GM10847 (cell line): Measurements from ENCODE around the gene UBE2E2.

ENCODE experiments used
- POLR2A ChIP-seq: IDR thresholded peaks from 2 replicates; pipeline ENCODE4 v1.6.1; 2011; ENCODE audit not compliant: insufficient read length; ENCODE audit errors: extremely low read depth

The UBE2E2 gene

DNA sequence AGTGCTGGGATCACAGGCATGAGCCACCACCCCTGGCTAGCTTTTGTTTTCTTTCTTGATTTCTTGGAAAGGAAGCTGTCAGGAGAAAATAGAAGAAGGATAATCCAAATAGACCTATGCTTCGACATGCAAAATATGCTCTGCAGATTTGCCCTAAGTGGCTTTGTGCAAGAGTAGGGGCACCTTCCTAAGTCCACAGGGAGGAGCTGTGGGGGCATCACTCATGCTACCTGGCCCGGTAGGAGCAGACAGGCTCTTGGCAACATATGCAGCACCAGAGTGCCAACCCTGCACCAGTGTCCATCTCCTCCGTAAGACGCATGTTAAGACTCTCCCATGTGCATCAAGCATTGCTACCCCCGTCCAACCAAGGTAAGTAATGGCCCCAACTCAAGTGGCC, 411.9 kb downstream of the UBE2E2 start:
- TF ChIP-seq POLR2A = no peak

GRCh38 chr3:23619705-23620637, 416.8 kb downstream of the UBE2E2 start:
- TF ChIP-seq POLR2A = no peak

DNA sequence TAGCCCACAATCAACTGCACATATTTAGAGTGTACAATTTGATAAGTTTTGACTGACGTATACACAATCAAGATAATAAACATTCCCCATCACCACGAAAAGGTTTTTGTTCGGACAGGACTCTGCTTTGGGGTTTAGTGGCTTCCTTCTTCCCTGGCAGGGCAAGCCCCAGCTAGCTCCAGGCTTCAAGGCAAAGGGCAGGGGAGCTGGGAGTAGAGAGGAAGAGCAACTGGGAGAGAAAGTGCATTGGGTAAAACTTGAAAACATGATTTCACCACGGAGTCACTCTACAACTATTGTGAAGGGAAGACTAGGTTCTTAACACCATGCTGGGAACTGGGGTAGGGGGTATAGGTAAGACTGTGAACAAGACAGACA, 417.5 kb downstream of the UBE2E2 start:
- TF ChIP-seq POLR2A = no peak

DNA sequence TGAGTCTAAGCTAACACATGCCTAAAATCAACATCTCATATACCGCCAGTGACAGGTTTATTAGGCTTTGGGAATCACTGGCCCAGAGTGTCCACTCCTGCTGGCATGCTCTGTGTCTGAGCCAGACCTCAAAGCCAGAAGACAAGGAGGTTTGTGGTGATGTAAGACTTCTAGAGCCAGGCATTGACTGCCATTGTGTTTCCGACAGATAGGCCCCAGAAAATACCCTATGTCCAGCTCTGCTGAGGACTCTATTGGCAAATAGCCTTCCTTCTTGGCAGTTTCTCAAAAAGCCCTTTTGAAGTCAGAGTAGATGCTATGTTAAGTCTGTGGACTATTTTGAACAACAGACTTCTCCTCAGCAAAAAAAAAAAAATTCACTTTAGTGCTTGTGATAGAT, 420.7 kb downstream of the UBE2E2 start:
- no peak for TF ChIP-seq POLR2A

DNA sequence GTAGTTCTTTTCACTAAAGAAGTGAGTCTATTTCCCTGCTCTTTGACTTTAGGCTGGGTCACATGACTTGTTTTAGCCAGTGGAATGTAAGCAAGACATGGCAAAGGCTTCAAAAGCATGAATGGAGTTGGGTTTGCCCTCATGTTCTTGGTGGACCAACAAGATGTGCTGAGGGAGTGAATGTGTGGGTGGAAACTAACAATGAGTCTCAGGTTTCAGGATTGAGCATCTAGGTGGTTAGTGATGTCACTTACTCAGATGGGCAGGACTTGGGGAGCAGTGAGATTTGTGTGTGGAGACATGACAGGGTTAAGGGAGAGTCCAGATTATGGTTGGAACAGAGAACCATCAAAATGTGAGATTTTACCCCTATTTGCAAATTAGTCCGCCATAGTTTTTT, 421.2 kb downstream of the UBE2E2 start:
- no peak for TF ChIP-seq POLR2A

GRCh38 chr3:23626442-23626841, 423.3 kb downstream of the UBE2E2 start:
- no peak for TF ChIP-seq POLR2A

DNA sequence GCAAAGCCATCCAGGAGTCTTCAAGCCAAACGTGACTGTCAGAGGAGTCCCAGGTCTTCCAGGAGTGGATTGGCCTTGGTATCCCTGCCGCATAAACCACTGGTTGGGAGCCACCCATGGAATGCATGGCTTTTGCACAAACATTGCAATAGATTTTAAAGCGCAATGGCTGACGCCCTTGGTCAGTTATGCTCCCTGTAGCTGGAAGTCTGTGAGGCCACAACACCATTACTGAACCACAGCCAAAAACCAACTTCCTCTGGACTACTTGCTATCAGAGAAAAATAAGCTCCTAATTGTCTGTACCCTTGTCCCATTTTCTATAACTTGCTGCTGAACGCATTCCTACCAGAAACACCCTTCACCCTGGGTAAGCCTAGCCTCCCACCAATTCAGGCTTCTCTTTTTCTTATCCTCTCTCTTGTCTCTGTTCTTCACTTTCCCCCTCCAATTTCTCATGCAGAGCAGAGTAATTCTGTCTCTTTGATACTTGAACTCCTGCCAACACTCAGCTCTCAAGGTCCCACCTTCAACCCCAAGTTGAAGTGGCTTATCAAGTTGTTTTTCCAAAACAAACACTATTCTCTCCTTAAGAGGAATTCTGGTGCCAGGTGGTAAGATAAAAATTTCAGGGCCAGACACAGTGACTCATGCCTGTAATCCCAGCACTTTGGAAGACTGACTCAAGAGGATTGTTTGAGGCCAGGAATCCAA, 426.2 kb downstream of the UBE2E2 start:
- no peak for TF ChIP-seq POLR2A

GRCh38 chr3:23633261-23633960, 430.3 kb downstream of the UBE2E2 start:
- no peak for TF ChIP-seq POLR2A

DNA sequence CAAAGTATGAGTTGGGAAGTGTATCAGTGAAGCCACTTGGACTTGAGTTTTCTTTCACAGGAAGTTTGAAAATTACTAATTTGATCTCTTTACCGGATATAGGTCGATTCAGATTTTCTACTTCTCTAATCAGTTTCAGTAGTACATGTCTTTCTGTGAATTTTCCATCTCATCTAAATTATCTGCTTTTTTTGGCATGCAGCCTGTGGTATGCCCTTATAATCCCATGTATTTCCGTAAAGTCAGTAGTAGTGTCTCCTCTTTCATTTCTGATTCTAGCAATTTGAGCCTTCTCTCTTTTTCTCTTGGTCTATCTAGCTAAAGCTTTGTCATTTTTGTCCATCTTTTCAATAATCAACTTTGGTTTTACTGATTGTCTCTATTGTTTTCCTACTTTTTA, 434.2 kb downstream of the UBE2E2 start:
- TF ChIP-seq POLR2A = no peak

DNA sequence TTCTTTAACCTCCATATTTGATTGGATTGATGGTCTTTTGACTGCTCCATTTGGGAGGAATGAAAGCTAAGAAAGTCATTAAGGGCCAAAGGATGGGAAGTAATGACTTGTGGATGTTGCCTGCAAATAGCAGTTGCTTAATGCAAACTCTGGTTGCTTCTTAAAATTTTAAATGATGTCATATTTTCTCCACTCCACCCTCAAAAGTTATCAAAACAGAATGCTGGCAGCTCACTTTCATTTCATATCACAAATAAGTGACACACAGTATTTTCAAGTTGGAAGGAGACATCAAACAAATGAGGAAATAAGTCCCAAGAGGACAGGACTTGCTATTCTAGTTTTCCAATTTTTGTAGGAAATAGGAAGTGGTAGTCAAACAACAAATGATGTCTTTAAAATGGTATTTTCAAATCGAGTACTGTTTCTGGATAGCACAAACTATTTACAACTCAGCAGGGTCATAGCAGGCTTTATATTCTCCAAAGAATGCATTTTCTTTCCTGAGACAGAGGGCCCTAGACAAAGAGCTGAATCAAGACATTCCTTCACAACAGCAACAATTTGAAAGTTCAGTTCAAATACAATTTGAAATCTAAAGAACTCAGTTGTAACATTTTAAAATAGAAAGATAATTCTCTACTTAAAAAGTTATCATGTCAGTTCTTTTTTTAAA, 437.5 kb downstream of the UBE2E2 start:
- no peak for TF ChIP-seq POLR2A
